ENCODE results near the gene TLL2. TPM values are rescaled to one million over a fixed set of nuclear protein-coding genes. Genes with fewer than 3 reads are reported as not detected.

Gene TLL2
- total RNA-seq, 1 experiment from 2014 or later, result 0.11 TPM

DNA sequence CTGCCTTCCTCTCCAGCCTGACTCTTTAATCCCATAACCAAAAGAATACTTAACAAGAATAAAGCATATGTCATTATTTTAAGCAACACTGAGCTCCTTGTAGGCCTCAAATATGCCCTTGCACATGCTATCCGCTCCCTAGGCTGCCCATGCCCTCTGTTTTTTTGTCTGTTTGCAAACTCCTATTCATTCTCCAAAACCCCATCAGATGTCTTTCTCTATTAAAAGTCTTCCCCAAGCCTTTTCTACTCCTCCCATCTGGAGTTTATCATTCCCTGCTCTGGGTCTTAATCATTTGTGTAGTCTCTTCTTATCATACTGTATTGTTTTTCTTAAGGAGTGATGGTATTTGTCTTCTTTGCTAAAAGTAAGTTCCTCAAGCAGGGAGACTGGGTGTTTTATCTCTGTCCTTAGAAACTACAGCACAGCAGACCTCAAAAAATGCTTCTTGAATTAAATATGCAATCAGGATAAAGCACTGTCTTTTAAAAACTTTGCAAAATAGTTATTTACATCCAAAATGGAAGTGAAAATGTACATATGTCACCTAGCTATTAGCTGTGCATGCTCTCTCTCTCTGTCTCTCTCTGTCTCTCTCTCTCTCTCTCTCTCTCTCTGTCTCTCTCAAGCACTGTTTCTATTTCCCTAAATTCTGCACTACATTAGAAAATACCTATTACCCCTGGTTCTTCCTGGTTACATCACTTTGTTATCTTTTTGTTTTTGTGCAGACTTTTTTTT, 98.4 kb downstream of the TLL2 start:
- in situ Hi-C loops (cut with HindIII; ENCODE audit: low pct_unique_long_range_greater_than_20kb, low sequenced_read_pairs), result no loop called here
- no peak for DNase-seq (ENCODE audit: low read depth, low spot score)

GRCh38 chr10:96414303-96414702, 99.4 kb downstream of the TLL2 start:
- DNase-seq (ENCODE audit: low read depth, low spot score), result no peak
- in situ Hi-C loops (cut with HindIII; ENCODE audit: low pct_unique_long_range_greater_than_20kb, low sequenced_read_pairs), result no loop called here

DNA sequence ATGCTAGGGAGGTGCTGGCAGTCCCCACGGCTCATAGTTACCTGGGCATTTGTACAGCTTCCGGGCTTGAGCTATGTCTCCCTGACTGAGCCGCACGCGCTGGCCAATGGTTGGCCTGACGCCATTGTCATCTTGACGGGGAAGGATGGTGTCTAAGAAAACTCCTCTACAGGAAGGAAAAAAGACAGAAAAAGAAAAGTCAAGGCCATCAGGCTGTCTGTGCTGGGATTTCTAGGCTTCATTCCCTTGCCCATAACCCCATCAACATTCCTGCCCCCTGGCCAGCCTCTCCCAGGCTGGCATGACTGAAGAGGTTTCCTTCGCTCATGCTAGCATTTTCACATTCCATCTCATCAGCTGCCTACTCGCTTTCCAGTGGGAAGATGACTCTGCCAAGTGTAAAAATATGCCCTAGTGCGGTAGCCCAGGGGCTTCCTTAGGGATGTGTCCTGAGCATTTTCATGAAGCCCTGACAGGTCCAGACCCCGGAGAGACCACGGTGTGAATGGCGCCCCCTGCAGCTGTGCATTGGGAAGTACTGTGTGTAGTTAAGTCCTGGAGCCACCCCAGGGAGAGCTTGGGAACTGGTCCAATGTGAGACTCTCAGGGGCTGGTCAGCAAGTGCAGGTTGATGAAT, 100.5 kb downstream of the TLL2 start:
- DNase-seq (ENCODE audit: low read depth, low spot score), result peak; percentile 32
- in situ Hi-C loops (cut with HindIII; ENCODE audit: low pct_unique_long_range_greater_than_20kb, low sequenced_read_pairs), result no loop called here

- DNase-seq (ENCODE audit: low read depth, low spot score), result no peak
- in situ Hi-C loops (cut with HindIII; ENCODE audit: low pct_unique_long_range_greater_than_20kb, low sequenced_read_pairs), result no loop called here
Observed at GRCh38 chr10:96411716-96412320, 101.9 kb downstream of the TLL2 start.

DNA sequence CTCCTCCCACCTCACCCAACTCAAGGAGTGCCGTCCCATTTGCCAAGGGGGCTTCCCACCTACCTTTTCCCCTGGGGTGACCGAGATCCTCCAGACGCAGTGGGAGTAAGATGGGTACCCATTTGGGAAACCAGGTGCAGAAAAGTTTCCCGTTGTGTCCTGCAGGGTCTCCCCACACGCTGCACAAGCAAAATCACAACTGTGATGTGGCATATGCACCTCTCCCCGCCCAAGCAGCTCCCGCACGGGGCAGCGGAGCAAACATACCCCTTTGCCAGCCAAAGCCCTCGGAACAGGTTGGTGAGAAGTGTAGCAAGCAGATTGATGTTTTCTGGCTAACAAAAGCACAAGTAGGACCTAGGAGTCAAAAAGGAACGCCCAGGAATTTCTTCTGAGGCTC, 103.4 kb downstream of the TLL2 start:
- DNase-seq (ENCODE audit: low read depth, low spot score), result no peak
- in situ Hi-C loops (cut with HindIII; ENCODE audit: low pct_unique_long_range_greater_than_20kb, low sequenced_read_pairs), result no loop called here

DNA sequence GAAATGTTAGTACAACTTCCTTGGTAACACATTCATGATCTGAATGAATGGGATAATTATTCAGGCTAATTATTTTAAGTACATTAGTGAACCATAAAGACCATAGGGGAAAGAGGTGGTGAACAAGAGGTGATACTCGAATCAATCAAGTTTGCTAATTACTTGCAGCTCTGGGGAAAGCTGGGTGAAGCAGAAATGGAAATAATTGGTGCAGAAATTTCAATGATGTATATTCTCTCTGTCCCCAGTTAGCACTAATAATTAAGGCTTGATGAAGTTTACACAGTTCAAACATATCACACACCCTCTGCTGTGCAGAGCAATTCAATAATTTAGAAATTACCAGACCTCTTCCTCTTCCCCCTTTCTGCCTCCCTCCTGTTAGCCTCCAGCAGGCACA, 105.5 kb downstream of the TLL2 start:
- in situ Hi-C loops (cut with HindIII; ENCODE audit: low pct_unique_long_range_greater_than_20kb, low sequenced_read_pairs), result no loop called here
- DNase-seq (ENCODE audit: low read depth, low spot score), result no peak

DNA sequence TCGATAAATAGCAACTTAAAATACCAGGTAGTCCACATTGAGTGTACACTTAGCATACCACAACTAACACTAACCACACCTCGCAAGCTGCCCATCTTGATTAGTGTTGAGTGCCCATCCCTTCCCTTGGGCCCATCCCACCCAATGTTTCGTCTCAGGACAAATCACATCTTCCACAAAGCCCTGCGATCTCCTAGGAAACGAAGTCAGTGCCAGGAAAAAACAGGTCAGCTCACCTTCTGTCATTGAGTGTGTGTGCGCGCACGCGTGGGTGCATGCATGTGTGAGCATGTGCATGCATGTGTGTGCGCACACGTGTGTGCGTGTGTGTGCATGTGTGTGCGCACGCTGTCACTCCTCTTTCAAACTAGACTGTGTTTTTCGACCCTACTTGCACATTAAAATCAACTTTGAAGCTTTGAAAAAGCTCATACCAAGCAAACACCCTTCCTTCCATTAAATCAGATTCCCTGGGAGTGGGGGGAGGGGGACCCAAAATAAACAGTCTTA, 106.1 kb downstream of the TLL2 start:
- in situ Hi-C loops (cut with HindIII; ENCODE audit: low pct_unique_long_range_greater_than_20kb, low sequenced_read_pairs), result no loop called here

GRCh38 chr10:96406091-96406490, 107.6 kb downstream of the TLL2 start:
- in situ Hi-C loops (cut with HindIII; ENCODE audit: low pct_unique_long_range_greater_than_20kb, low sequenced_read_pairs), result no loop called here
- DNase-seq (ENCODE audit: low read depth, low spot score), result no peak

More for the DNA sequence above, 106.1 kb downstream of the TLL2 start:
- DNase-seq (ENCODE audit: low read depth, low spot score), result no peak

GRCh38 chr10:96402417-96403305, 111.1 kb downstream of the TLL2 start:
- in situ Hi-C loops (cut with HindIII; ENCODE audit: low pct_unique_long_range_greater_than_20kb, low sequenced_read_pairs), result no loop called here
- no peak for DNase-seq (ENCODE audit: low read depth, low spot score)

DNA sequence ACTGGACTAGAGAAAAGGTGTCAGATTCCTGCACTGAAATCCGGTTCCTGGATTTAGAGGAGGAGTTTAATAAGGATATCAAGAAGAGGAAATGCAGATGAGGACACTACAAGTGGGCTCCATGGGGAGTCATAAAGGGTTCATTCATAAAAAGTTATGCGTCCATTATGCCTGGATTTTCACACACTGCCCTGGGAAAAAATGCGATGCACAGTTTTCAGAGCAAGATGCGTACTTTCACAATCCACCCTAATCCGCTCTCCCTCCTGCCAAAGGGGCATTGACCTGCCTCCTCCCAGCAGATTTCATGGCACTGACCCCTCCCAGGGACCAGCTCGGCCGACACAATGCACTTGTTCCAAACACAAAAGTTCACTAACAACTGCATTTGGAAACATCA, 112.7 kb downstream of the TLL2 start:
- in situ Hi-C loops (cut with HindIII; ENCODE audit: low pct_unique_long_range_greater_than_20kb, low sequenced_read_pairs), result no loop called here
- peak; percentile 76 for DNase-seq (ENCODE audit: low read depth, low spot score)

GRCh38 chr10:96400465-96400864, 113.3 kb downstream of the TLL2 start:
- DNase-seq (ENCODE audit: low read depth, low spot score), result peak; percentile 73
- in situ Hi-C loops (cut with HindIII; ENCODE audit: low pct_unique_long_range_greater_than_20kb, low sequenced_read_pairs), result no loop called here

DNA sequence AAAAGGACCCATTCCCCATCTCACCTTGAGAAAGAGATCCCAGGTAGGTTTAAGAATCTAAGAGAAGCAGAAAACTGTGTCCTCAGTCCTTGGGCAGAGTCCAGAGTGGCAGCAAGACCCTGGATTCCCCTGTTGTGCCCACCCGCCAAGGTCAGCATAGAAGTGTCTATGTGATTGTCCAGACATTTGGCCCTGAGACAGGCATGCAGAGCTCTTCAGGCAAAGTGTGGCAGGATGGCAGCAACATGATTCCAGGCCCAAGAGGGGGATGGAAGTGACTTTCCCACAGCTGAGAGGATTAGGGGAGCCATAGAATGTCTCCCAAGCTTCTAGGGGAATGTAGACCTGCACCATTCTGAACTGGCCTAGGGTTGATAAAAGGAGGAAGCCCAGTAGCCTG, 115.8 kb downstream of the TLL2 start:
- in situ Hi-C loops (cut with HindIII; ENCODE audit: low pct_unique_long_range_greater_than_20kb, low sequenced_read_pairs), result no loop called here
- no peak for DNase-seq (ENCODE audit: low read depth, low spot score)

DNA sequence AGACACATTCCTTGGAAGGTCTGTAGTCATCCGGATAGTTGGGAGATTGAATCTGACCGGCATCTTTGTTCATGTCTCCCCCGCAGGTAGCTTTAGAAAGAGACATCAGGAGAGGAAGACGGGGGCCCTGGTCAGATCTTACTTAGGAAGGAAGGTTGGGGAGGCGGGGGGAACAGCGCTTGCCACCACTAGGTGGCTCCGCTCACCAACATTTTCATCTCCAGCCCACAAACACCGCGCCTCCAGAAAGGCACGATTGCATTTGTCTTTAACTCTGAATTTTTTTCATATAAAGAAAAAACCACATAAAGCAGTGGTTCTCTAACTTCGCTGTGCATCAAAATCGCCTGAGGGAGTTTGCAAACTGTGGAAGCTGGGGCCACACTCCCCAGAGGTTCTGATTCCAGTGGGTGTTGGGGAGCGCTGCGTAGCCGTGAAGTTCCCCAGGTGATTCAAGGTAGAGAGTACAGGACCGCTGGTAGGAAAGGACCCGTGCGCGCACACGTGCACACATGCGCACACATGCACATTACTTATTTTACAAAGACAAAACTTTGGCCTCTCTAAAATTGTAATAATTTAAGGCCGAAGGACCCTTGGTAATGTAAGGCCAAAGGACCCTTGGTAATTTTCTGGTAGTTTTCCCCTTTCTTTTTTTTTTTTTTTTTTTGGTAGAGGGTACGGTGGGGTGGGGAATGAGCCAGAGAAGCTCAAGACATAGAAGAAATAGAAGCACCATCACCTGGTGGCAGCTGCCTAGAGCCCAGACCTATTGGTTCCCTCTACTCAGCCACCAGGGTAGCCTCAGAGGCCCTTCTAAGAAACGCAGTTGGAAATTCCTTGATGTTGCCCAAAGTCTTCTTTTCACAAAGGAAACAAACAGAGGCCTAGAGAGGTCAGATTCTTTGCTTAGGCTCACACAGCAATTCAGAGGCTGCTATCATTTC, 117.5 kb downstream of the TLL2 start:
- in situ Hi-C loops (cut with HindIII; ENCODE audit: low pct_unique_long_range_greater_than_20kb, low sequenced_read_pairs), result no loop called here
- DNase-seq (ENCODE audit: low read depth, low spot score), result peak; percentile 62

GRCh38 chr10:96390460-96390864, 123.3 kb downstream of the TLL2 start:
- in situ Hi-C loops (cut with HindIII; ENCODE audit: low pct_unique_long_range_greater_than_20kb, low sequenced_read_pairs), result no loop called here
- no peak for DNase-seq (ENCODE audit: low read depth, low spot score)

- no peak for DNase-seq (ENCODE audit: low read depth, low spot score)
- in situ Hi-C loops (cut with HindIII; ENCODE audit: low pct_unique_long_range_greater_than_20kb, low sequenced_read_pairs), result no loop called here
Observed at GRCh38 chr10:96389785-96390184, 123.9 kb downstream of the TLL2 start.

DNA sequence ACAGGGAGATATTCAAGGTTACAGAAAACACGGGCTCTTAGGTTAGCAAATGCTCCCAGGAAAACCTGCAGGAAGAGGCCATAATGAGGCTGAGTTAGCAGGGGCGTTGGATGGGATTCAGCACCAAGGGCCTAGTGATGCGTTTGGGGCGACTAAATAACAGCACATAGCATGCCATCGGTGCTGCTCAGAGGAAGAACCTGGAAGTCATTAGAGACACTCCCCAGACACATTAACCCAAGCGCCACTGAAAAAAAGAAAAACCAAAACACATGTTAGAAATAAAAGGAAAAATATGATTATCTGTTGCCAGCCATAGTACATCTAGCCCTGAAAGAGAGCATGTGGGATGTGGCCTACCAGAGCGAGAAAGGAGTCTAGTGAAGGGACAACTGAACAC, 126.1 kb downstream of the TLL2 start:
- in situ Hi-C loops (cut with HindIII; ENCODE audit: low pct_unique_long_range_greater_than_20kb, low sequenced_read_pairs), result no loop called here

DNA sequence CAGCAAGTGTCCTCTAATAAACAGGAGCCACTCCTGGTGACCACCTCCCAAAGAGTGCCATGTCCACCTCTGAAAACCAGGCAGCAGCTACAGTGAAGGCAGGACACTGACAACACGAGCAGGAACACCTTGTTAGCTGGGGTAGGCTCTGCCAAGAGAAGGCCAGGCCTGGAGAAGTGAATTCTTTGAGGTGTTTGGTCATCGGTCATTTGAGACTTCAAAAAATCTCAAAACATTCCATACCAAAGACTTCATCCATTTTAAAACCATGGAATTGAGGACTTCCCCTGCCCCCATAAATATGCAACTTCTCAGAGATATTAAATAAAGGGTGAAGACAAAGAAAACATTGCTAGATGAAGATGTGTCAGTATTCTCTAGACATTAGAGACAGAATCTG, 126.6 kb downstream of the TLL2 start:
- in situ Hi-C loops (cut with HindIII; ENCODE audit: low pct_unique_long_range_greater_than_20kb, low sequenced_read_pairs), result no loop called here

More for the DNA sequence above, 126.1 kb downstream of the TLL2 start:
- DNase-seq (ENCODE audit: low read depth, low spot score), result no peak

More for the DNA sequence above, 126.6 kb downstream of the TLL2 start:
- no peak for DNase-seq (ENCODE audit: low read depth, low spot score)
